GM06990 (cell line): Measurements from ENCODE around the gene TEAD3.
"Not testable (repeated sequence)": the region's sequence is repeated elsewhere in the genome, so short reads cannot be mapped to it uniquely, and the experiment has no call there.

ENCODE experiments used
- DNase-seq: peaks from one replicate; pipeline ENCODE4 v3.0.0-alpha.2; 2011; ENCODE audit not compliant: insufficient read length; ENCODE audit errors: extremely low read depth
- H3K27me3 ChIP-seq: replicated peaks from 2 replicates; pipeline ENCODE4 v1.6.0; 2011; ENCODE audit warnings: low read length; ENCODE audit not compliant: control insufficient read depth, insufficient read depth
- H3K36me3 ChIP-seq: 2 replicates; pipeline ENCODE4 v1.5.1; 2011; ENCODE audit warnings: low read length; ENCODE audit not compliant: control insufficient read depth, insufficient read depth
- H3K4me3 ChIP-seq: replicated peaks from 2 replicates; pipeline ENCODE4 v1.5.1; 2011; ENCODE audit warnings: low read depth, mild to moderate bottlenecking, control low read depth, low read length
- CTCF ChIP-seq: IDR thresholded peaks from 2 replicates; pipeline ENCODE4 v1.5.1; 2011; ENCODE audit warnings: low read length, control low read depth, mild to moderate bottlenecking, inconsistent platforms; ENCODE audit not compliant: insufficient read depth, poor library complexity, severe bottlenecking

TEAD3 gene

DNA sequence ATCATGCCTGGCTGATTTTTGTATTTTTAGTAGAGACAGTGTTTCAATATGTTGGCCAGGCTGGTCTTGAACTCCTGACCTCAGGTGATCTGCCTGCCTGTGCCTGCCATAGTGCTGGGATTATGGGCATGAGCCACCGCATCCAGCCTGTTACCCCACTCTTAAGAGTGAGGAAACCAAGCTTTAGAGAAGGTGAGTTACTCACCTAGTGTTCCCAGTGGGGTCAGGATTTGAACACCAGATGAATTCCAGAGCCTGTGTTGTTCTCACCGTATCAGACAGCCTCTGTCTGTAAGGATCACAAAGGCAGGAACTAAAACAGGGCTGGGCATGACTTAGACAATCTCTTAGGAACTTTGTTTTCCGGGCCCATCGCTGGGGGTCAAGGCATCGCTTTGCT, 54.2 kb downstream of the TEAD3 start:
- no peak for TF ChIP-seq CTCF
- Histone ChIP-seq H3K4me3 (no peak overlapping the region), H3K27me3 (no peaks in the 10 kb centered on the region), H3K36me3 (no peaks in the 10 kb centered on the region)
- no peak for DNase-seq

GRCh38 chr6:35441642-35442041, 55.2 kb downstream of the TEAD3 start:
- no peak for DNase-seq
- no peak for TF ChIP-seq CTCF
- no peak overlapping the region for H3K4me3 ChIP-seq
- H3K36me3 ChIP-seq: no peaks in the 10 kb centered on the region
- no peaks in the 10 kb centered on the region for H3K27me3 ChIP-seq

DNA sequence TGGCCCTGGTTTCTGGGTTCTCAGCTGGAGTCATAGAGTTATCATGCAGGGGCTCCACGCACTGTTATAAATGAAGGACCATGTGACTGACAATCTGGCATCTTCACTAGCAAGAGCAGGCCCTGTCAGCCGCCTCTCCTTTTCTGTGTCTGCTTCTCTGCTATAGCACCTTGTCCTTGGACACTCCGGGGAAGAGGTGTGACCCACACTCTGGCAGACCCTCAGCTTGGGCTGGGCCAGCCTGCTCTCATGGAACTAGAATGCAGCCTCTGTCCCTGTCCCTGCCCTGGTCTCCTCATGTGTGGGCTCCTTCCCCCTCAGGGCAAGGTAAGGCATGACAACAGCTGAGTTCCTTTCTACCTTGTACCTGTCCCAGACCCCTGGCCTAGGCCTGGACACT, 55.7 kb downstream of the TEAD3 start:
- Histone ChIP-seq H3K4me3 (no peak overlapping the region), H3K36me3 (no peaks in the 10 kb centered on the region), H3K27me3 (no peaks in the 10 kb centered on the region)
- DNase-seq: no peak
- no peak for TF ChIP-seq CTCF

GRCh38 chr6:35439308-35439707, 57.6 kb downstream of the TEAD3 start:
- no peaks in the 10 kb centered on the region for H3K27me3 ChIP-seq
- H3K36me3 ChIP-seq: no peaks in the 10 kb centered on the region
- no peak for TF ChIP-seq CTCF
- DNase-seq: no peak
- H3K4me3 ChIP-seq: no peak overlapping the region

- H3K4me3 ChIP-seq, DNase-seq, H3K27me3 ChIP-seq, H3K36me3 ChIP-seq: not testable (repeated sequence)
Measured at GRCh38 chr6:35438378-35439065, 58.4 kb downstream of the TEAD3 start.

- Histone ChIP-seq H3K36me3 (no peaks in the 10 kb centered on the region), H3K27me3 (no peaks in the 10 kb centered on the region), H3K4me3 (no peak overlapping the region)
- TF ChIP-seq CTCF: no peak
- DNase-seq: no peak
Measured at GRCh38 chr6:35436071-35436857, 60.6 kb downstream of the TEAD3 start.
